SK-N-SH treated with all-trans-retinoic acid at 6 μM for 48 hours (cell line): ENCODE measurements around the gene HDAC4.

Experiments
- ATAC-seq: fragments of 200-7000 bp; cut with Tn5 transposase; 3 replicates; pipeline ENCODE4 v1.9.1; 2020; ENCODE audit warnings: mild to moderate bottlenecking, moderate library complexity
- CREB5 ChIP-seq: fragments of 250-450 bp; sonication (Bioruptor Pico); IDR thresholded peaks from 2 replicates; pipeline ENCODE4 v1.5.1; 2020; ENCODE audit warnings: low read depth, mild to moderate bottlenecking, moderate library complexity
- CSDC2 ChIP-seq: fragments of 250-450 bp; sonication (Bioruptor Pico); IDR thresholded peaks from 2 replicates; pipeline ENCODE4 v1.5.0; 2020; ENCODE audit warnings: mild to moderate bottlenecking, moderate library complexity
- CSRNP3 ChIP-seq: fragments of 250-450 bp; sonication (Bioruptor Pico); IDR thresholded peaks from 2 replicates; pipeline ENCODE4 v1.5.1; 2021; ENCODE audit warnings: mild to moderate bottlenecking, moderate library complexity
- GLIS3 ChIP-seq: fragments of 250-450 bp; sonication (Bioruptor Pico); IDR thresholded peaks from 2 replicates; pipeline ENCODE4 v1.5.0; 2020; ENCODE audit warnings: mild to moderate bottlenecking, moderate library complexity
- ISL1 ChIP-seq: fragments of 250-450 bp; sonication (Bioruptor Pico); IDR thresholded peaks from 2 replicates; pipeline ENCODE4 v2.1.2; 2022; ENCODE audit warnings: mild to moderate bottlenecking, moderate library complexity
- PATZ1 ChIP-seq: fragments of 250-450 bp; sonication (Bioruptor Pico); IDR thresholded peaks from 2 replicates; pipeline ENCODE4 v1.8.0; 2020; ENCODE audit warnings: mild to moderate bottlenecking, moderate library complexity, borderline replicate concordance
- POU6F1 ChIP-seq: fragments of 250-450 bp; sonication (Bioruptor Pico); IDR thresholded peaks from 2 replicates; pipeline ENCODE4 v1.8.0; 2021; ENCODE audit warnings: low read depth, mild to moderate bottlenecking, moderate library complexity, borderline replicate concordance
- SNAI2 ChIP-seq: fragments of 250-450 bp; sonication (Bioruptor Pico); IDR thresholded peaks from 2 replicates; pipeline ENCODE4 v1.5.0; 2020; ENCODE audit warnings: mild to moderate bottlenecking, moderate library complexity
- TOX ChIP-seq: fragments of 250-450 bp; sonication (Bioruptor Pico); IDR thresholded peaks from 2 replicates; pipeline ENCODE4 v1.8.0; 2021; ENCODE audit warnings: mild to moderate bottlenecking, moderate library complexity, borderline replicate concordance
- TSHZ2 ChIP-seq: fragments of 250-450 bp; sonication (Bioruptor Pico); IDR thresholded peaks from 2 replicates; pipeline ENCODE4 v1.5.0; 2020; ENCODE audit warnings: mild to moderate bottlenecking, moderate library complexity
- ZC3H10 ChIP-seq: fragments of 250-450 bp; sonication (Bioruptor Pico); IDR thresholded peaks from 2 replicates; pipeline ENCODE4 v1.5.1; 2021; ENCODE audit warnings: mild to moderate bottlenecking, moderate library complexity
- ZFP3 ChIP-seq: fragments of 250-450 bp; sonication (Bioruptor Pico); IDR thresholded peaks from 2 replicates; pipeline ENCODE4 v1.5.0; 2020; ENCODE audit warnings: mild to moderate bottlenecking, moderate library complexity
- ZFP30 ChIP-seq: fragments of 450-650 bp; formaldehyde crosslinking; IDR thresholded peaks from 2 replicates; pipeline ENCODE4 v1.5.0; 2022; ENCODE audit warnings: mild to moderate bottlenecking, moderate library complexity
- ZNF565 ChIP-seq: fragments of 450-650 bp; formaldehyde crosslinking; conservative IDR thresholded peaks from 2 replicates; pipeline ENCODE4 v1.5.0; 2020; ENCODE audit warnings: low read depth, mild to moderate bottlenecking, moderate library complexity
- ZNF70 ChIP-seq: fragments of 450-650 bp; formaldehyde crosslinking; IDR thresholded peaks from 2 replicates; pipeline ENCODE4 v1.5.0; 2020; ENCODE audit warnings: mild to moderate bottlenecking, moderate library complexity
- ZNF8 ChIP-seq: fragments of 450-650 bp; formaldehyde crosslinking; IDR thresholded peaks from 2 replicates; pipeline ENCODE4 v1.5.0; 2020; ENCODE audit warnings: mild to moderate bottlenecking, moderate library complexity

Gene HDAC4

GRCh38 chr2:239337877-239338484, 62.8 kb downstream of the HDAC4 start:
- ATAC-seq = no peak
- no peak for TF ChIP-seq ZNF8
- TF ChIP-seq ZFP30 (CRISPR knock-in tag) = no peak

GRCh38 chr2:239337122-239337876, 63.5 kb downstream of the HDAC4 start:
- no peak for ATAC-seq
- no peak for TF ChIP-seq ZNF565 (CRISPR knock-in tag)
- no peak for TF ChIP-seq CSRNP3 (CRISPR knock-in tag)
- TF ChIP-seq SNAI2 (CRISPR knock-in tag) = no peak
- TF ChIP-seq ISL1 (CRISPR knock-in tag) = no peak
- no peak for TF ChIP-seq POU6F1 (CRISPR knock-in tag)
- TF ChIP-seq ZNF8 = no peak
- TF ChIP-seq ZNF70 = no peak
- TF ChIP-seq GLIS3 (CRISPR knock-in tag) = no peak

GRCh38 chr2:239331560-239331959, 69.3 kb downstream of the HDAC4 start:
- no peak for TF ChIP-seq GLIS3 (CRISPR knock-in tag)
- TF ChIP-seq ISL1 (CRISPR knock-in tag) = no peak
- TF ChIP-seq ZNF70 = no peak
- TF ChIP-seq ZC3H10 (CRISPR knock-in tag) = no peak
- no peak for TF ChIP-seq TOX (CRISPR knock-in tag)
- TF ChIP-seq PATZ1 (CRISPR knock-in tag) = no peak
- no peak for TF ChIP-seq CSRNP3 (CRISPR knock-in tag)
- TF ChIP-seq CREB5 = no peak
- no peak for TF ChIP-seq CSDC2 (CRISPR knock-in tag)
- no peak for TF ChIP-seq ZNF565 (CRISPR knock-in tag)
- TF ChIP-seq TSHZ2 = no peak
- no peak for TF ChIP-seq ZFP3 (CRISPR knock-in tag)
- no peak for ATAC-seq
